SK-N-MC (cell line): ENCODE measurements around the gene GSTM2.
A peak's percentile ranks its signal among the peaks of the same experiment; 100 is the strongest.
"Not testable (repeated sequence)": the region's sequence is repeated elsewhere in the genome, so short reads cannot be mapped to it uniquely, and the experiment has no call there.

Experiments used
- DNase-seq: peaks from one replicate; pipeline ENCODE4 v3.0.0-alpha.2; 2011; ENCODE audit warnings: low read depth, low spot score
- H3K27ac ChIP-seq: fragments of 200-600 bp; sonication (generic); 2 replicates; pipeline ENCODE4 v1.5.1; 2016; ENCODE audit warnings: mixed run types
- H3K36me3 ChIP-seq: fragments of 200-600 bp; sonication (generic); 2 replicates; pipeline ENCODE4 v1.6.1; 2017; ENCODE audit warnings: antibody characterized with exemption, low read length, mixed read lengths; ENCODE audit not compliant: insufficient read depth
- H3K4me3 ChIP-seq: fragments of 200-600 bp; sonication (generic); 2 replicates; pipeline ENCODE4 v1.5.1; 2016
- H3K9ac ChIP-seq: fragments of 200-600 bp; sonication (generic); 2 replicates; pipeline ENCODE4 v1.8.0; 2017; ENCODE audit warnings: mixed run types, mixed read lengths; ENCODE audit not compliant: insufficient read length
- H3K9me3 ChIP-seq: fragments of 200-600 bp; sonication (generic); 2 replicates; pipeline ENCODE4 v1.6.1; 2017; ENCODE audit warnings: low read depth, mild to moderate bottlenecking, antibody characterized with exemption, low read length, moderate library complexity, mixed read lengths
- EZH2 ChIP-seq: fragments of 200-600 bp; sonication (generic); IDR thresholded peaks from one replicate; pipeline ENCODE4 v1.6.1; 2017; ENCODE audit warnings: antibody characterized with exemption
- FOXP2 ChIP-seq: optimal IDR thresholded peaks from 2 replicates; pipeline ENCODE3; 2011; ENCODE audit warnings: mild to moderate bottlenecking, moderate library complexity; ENCODE audit not compliant: insufficient read depth; ENCODE audit errors: extremely low read length, control extremely low read depth
- POLR2AphosphoS5 ChIP-seq: IDR thresholded peaks from 2 replicates; pipeline ENCODE4 v1.6.1; 2012; ENCODE audit warnings: mild to moderate bottlenecking, low read depth, low read length, borderline replicate concordance

Gene GSTM2

DNA sequence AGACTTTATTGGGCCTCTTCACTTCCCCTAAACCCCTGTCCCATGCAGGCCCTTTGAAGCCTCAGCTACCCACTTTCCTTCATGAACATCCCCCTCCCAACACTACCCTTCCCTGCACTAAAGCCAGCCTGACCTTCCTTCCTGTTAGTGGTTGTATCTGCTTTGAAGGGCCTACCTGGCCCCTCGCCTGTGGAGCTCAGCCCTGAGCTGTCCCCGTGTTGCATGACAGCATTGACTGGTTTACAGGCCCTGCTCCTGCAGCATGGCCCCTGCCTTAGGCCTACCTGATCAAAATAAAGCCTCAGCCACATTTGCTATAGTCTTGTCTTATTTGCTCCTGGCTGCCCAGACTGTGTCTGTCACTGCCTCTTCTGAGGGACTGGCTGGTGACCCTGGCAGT lies 6.5 kb upstream of the GSTM2 start:
- Histone ChIP-seq H3K9me3 (no peaks in the 10 kb centered on the region), H3K9ac (no peak overlapping the region), H3K36me3 (no peaks in the 10 kb centered on the region), H3K27ac (no peak overlapping the region), H3K4me3 (no peak overlapping the region)
- TF ChIP-seq FOXP2 (no peak), EZH2 (no peak), POLR2AphosphoS5 (no peak)
- no peak for DNase-seq

DNA sequence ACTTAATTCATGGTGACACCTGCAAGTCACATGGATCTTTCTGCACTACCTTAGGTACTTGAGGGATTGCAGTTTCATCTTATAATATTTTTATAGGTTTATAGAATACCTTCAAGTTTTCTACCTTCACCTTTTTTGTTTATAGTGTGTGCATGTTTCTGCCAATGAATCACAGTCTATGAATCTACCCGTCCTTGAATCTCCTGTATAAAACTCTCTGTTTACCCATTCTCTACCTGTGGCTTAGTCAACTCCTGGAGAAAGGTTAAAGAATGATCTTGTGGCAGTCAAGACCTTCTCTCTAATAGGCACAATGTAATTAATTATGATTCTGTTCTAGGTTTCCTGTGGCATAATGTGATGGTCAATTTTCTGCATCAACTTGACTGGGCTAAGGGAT lies 3.2 kb upstream of the GSTM2 start:
- H3K4me3 ChIP-seq, result no peak overlapping the region
- DNase-seq, result no peak
- no peak overlapping the region for H3K27ac ChIP-seq
- H3K9me3 ChIP-seq, result no peaks in the 10 kb centered on the region
- H3K9ac ChIP-seq, result no peak overlapping the region
- TF ChIP-seq EZH2 (no peak), POLR2AphosphoS5 (no peak), FOXP2 (no peak)
- H3K36me3 ChIP-seq, result peaks cover 2% of the 10 kb centered on the region; the same call in 1 of the 2 replicates

DNA sequence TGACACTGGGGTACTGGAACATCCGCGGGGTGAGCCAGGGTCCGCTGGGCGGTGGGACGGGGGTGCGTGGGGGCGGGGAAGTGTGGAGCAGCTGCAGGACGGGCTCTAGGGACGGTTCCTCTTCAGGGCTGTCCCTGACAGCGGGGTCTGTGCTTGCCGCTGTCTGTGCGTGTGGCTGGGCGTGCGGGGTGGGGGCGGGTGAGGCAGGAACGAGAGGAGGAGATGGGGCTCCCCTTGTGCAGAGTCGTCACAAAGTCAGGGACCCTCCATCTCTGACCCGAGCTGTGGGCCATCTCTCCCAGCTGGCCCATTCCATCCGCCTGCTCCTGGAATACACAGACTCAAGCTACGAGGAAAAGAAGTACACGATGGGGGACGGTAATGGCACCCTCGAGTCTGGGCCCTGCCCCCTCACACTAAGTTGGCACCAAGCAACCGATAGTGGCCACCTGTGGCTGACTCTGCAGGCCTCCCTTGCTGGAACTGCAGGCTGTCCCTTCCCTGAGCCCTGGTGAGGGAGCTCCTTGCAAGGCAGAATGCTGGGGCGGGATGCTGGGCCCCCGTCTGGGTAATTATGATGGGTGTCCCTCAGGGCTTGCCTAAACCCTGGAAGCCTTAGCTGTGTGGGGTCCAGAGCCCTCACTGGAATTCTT lies 392 bp downstream of the GSTM2 start:
- peak overlapping the region; percentile 51 for H3K9ac ChIP-seq
- TF ChIP-seq POLR2AphosphoS5, result no peak
- TF ChIP-seq EZH2, result no peak
- no peak for TF ChIP-seq FOXP2
- peak overlapping the region; percentile 82 for H3K4me3 ChIP-seq
- no peak overlapping the region for H3K27ac ChIP-seq
- DNase-seq, result no peak
- H3K36me3 ChIP-seq, result peaks cover 15% of the 10 kb centered on the region; the same call in 1 of the 2 replicates
- no peaks in the 10 kb centered on the region for H3K9me3 ChIP-seq

DNA sequence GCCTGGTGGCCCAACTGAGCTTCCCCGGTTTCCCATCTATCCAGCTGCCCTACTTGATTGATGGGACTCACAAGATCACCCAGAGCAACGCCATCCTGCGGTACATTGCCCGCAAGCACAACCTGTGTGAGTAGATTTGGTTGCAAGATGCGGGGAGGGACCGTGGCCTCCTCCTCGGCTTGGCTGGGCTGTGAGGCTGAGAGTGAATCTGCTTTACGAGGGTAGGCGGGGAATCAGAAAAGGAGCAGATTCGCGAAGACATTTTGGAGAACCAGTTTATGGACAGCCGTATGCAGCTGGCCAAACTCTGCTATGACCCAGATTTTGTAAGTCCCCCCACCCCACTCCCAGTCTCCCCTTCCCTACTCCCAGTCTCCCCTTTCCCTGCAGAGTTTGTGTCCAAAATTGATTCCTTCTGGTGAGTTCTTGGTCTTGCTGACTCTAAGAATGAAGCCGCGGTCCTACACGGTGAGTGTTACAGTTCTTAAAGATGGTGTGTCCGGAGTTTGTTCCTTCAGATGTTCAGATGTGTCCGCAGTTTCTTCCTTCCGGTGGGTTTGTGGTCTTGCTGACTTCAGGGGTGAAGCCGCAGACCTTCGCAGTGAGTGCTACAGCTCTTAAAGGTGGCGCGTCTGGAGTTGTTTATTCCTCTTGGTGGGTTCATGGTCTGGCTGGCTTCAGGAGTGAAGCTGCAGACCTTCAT lies 1.5 kb downstream of the GSTM2 start:
- TF ChIP-seq EZH2, result no peak
- TF ChIP-seq FOXP2, result no peak
- TF ChIP-seq POLR2AphosphoS5, result no peak
- Histone ChIP-seq H3K27ac (no peak overlapping the region), H3K4me3 (no peak overlapping the region)

DNA sequence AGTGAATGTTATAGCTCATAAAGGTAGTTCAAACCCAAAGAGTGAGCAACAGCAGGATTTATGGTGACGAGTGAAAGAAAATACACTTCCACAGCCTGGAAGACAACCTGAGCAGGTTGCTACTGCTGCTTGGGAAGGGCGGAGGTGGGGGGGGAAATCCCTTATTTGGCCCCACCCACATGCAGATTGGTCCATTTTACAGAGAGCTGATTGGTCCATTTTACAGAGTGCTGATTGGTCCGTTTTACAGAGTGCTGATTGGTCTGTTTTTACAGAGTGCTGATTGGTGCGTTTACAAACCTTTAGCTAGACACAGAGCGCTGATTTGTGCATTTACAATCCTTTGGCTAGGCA lies 2.1 kb downstream of the GSTM2 start:
- H3K36me3 ChIP-seq, result peaks cover 15% of the 10 kb centered on the region; the same call in 1 of the 2 replicates
- H3K9me3 ChIP-seq, DNase-seq: not testable (repeated sequence)

More for the DNA sequence above, 1.5 kb downstream of the GSTM2 start:
- Histone ChIP-seq H3K9ac (no peak overlapping the region), H3K36me3 (peaks cover 15% of the 10 kb centered on the region; the same call in 1 of the 2 replicates), H3K9me3 (no peaks in the 10 kb centered on the region)
- no peak for DNase-seq

GRCh38 chr1:109671067-109671466 lies 3.2 kb downstream of the GSTM2 start:
- Histone ChIP-seq H3K27ac (no peak overlapping the region), H3K36me3 (peaks cover 15% of the 10 kb centered on the region; the same call in 1 of the 2 replicates), H3K4me3 (no peak overlapping the region), H3K9ac (no peak overlapping the region), H3K9me3 (no peaks in the 10 kb centered on the region)
- DNase-seq, result no peak
- TF ChIP-seq EZH2, result no peak
- no peak for TF ChIP-seq POLR2AphosphoS5
- TF ChIP-seq FOXP2, result no peak

More for the DNA sequence above, 2.1 kb downstream of the GSTM2 start:
- H3K9ac ChIP-seq, H3K4me3 ChIP-seq, H3K27ac ChIP-seq: not testable (repeated sequence)

GRCh38 chr1:109673861-109674260 lies 6.0 kb downstream of the GSTM2 start:
- DNase-seq, H3K9me3 ChIP-seq, H3K27ac ChIP-seq, H3K9ac ChIP-seq, H3K4me3 ChIP-seq: not testable (repeated sequence)
- H3K36me3 ChIP-seq, result peaks cover 15% of the 10 kb centered on the region; the same call in 1 of the 2 replicates

DNA sequence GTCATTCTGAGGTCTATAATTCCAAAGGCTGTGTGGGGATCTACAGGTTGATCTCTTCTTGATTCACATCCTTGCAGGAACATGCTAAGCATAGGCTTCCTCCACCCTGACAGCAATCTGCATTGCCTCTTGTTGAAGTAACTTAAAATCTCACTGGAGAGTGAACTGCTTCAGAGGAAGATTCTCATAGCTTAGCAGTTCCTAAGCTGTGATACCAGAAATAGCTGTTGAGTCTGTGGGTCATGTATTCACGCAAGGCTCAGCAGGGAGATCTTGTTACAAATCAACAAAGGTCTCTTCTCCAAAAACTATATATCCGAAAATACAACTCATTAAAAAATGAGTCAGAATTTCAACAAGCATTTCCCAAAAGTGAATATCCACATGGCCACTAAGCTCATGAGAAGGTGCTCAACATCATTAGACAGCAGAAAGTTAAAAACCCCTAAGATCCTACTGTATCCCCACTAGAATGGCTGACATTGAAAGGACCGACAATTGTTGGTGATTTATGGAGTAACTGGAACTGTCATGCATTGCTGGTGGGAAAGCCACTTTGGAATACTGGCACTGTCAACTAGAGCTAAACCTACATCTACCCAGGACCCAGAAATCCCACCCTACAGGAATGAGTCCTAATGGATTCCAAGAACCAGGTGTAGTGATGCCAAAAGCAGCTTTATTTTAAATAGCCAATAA lies 9.0 kb downstream of the GSTM2 start:
- not testable (repeated sequence) for H3K9me3 ChIP-seq, DNase-seq, H3K9ac ChIP-seq, H3K36me3 ChIP-seq, H3K27ac ChIP-seq, H3K4me3 ChIP-seq

DNA sequence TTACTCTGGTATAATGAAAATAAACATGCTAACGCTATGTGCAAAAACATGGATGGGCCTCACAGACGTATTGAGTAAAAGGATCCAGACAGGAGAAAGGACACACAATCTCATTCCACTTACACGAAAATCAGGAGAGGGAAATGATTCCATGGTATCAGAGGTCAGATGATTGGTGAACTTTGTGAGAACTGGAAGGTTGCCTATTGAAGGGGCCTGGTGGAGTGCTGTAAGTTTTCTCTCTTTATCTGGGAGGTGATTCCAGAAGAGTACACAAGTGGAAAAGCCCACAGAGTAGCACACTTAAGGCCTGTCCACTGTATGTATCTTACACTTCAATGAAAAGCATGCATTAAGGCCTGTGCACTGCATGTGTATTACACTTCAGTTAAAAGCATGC lies 9.6 kb downstream of the GSTM2 start:
- TF ChIP-seq POLR2AphosphoS5 (no peak), EZH2 (no peak), FOXP2 (no peak)
- no peaks in the 10 kb centered on the region for H3K9me3 ChIP-seq
- H3K27ac ChIP-seq, result no peak overlapping the region
- no peak for DNase-seq
- H3K36me3 ChIP-seq, result no peaks in the 10 kb centered on the region; the same call in 1 of the 2 replicates
- no peak overlapping the region for H3K9ac ChIP-seq
- no peak overlapping the region for H3K4me3 ChIP-seq

DNA sequence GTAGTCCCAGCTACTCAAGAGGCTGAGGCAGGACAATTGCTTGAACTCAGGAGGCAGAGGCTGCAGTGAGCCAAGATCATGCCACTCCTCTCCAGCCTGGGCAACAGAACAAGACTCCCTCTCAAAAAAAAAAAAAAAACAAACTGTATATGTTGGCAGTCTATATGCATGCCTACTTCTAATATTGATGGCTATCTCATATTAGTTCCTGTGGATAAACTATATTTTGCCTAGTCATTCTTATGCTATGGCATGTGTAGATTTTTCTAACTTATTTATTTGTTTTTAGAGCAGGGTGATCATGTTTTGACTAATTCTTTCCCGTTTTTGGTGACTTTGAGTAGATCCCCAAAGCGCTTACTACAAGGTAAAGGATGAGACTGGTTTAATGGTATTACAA lies 10.8 kb downstream of the GSTM2 start:
- not testable (repeated sequence) for H3K27ac ChIP-seq, H3K36me3 ChIP-seq, H3K4me3 ChIP-seq, DNase-seq, H3K9ac ChIP-seq, H3K9me3 ChIP-seq

GRCh38 chr1:109684777-109685176 lies 16.9 kb downstream of the GSTM2 start:
- H3K9ac ChIP-seq, H3K36me3 ChIP-seq, H3K9me3 ChIP-seq, H3K27ac ChIP-seq, DNase-seq, H3K4me3 ChIP-seq: not testable (repeated sequence)

- H3K36me3 ChIP-seq, H3K9ac ChIP-seq, DNase-seq, H3K9me3 ChIP-seq, H3K4me3 ChIP-seq, H3K27ac ChIP-seq: not testable (repeated sequence)
These were observed 17.5 kb downstream of the GSTM2 start for GRCh38 chr1:109685399-109685798.
